ENCODE data around the gene RNF166. TPM values are rescaled to one million over a fixed set of nuclear protein-coding genes. Genes with fewer than 3 reads are reported as not detected.

Gene RNF166
- total and polyA plus RNA-seq, 2 donors (not counting 3 experiments of a cell fraction or from before 2014, with no cell fraction given) = 27.6 to 38.8 TPM

- H3K27ac ChIP-seq (ENCODE audit: insufficient read depth, low read depth, low read length) = no peak overlapping the region
- no peaks in the 10 kb centered on the region for H3K9me3 ChIP-seq (replicated peaks; ENCODE audit: control insufficient read depth, insufficient read depth, low read length)
- TF ChIP-seq POLR2AphosphoS5 (IDR thresholded peaks at IDR 0.05; ENCODE audit: insufficient read depth, low read depth, low read length) (no peak), POLR2A (IDR thresholded peaks at IDR 0.05; ENCODE audit: low read depth, low read length) (no peak), MYC (IDR thresholded peaks at IDR 0.05; ENCODE audit: low read depth, low read length) (no peak), JUN (IDR thresholded peaks at IDR 0.05; ENCODE audit: borderline replicate concordance, insufficient read depth, insufficient read length, low read depth) (no peak), MAX (IDR thresholded peaks at IDR 0.05; ENCODE audit: insufficient read depth, insufficient read length) (no peak), GATA2 (IDR thresholded peaks at IDR 0.05; ENCODE audit: insufficient read depth, insufficient read length, low read depth, low read length) (no peak), CTCF (IDR thresholded peaks at IDR 0.05; ENCODE audit: extremely low read depth in 1 of 2, insufficient read depth in 1 of 2, low read depth in 1 of 2, low read length in 2 of 2) (no peak), FOS (IDR thresholded peaks at IDR 0.05; ENCODE audit: borderline replicate concordance, insufficient read depth, low read length) (no peak), EZH2 (IDR thresholded peaks at IDR 0.05; ENCODE audit: borderline replicate concordance, low read depth, low read length, severe bottlenecking) (no peak)
- dilution Hi-C loops (cut with MboI; ENCODE audit: extremely low pct_ligation_motif_present, low sequenced_read_pairs) = no loop called here
- no peaks in the 10 kb centered on the region for H3K27me3 ChIP-seq (ENCODE audit: control insufficient read depth in 2 of 2, insufficient read depth in 2 of 2, low read length in 2 of 2)
- ChIA-PET POLR2A (no interaction called here), CTCF (interaction anchor here (2.3 kb wide), 1 partner anchor 25 kb away, joined by 10 read pairs; no protein-coding TSS in a partner anchor)
- H3K36me3 ChIP-seq (ENCODE audit: control insufficient read depth in 2 of 2, extremely low read depth in 1 of 2, insufficient read depth in 2 of 2, low read length in 2 of 2) = peaks cover 13 to 42% of the 10 kb centered on the region in 2 experiments
- H3K9ac ChIP-seq (replicated peaks; ENCODE audit: extremely low read depth, insufficient read depth, low read length) = no peak overlapping the region
- H3K4me3 ChIP-seq (replicated peaks in 1 of 3; ENCODE audit: insufficient read depth in 1 of 3, low read depth in 1 of 3, low read length in 3 of 3) = no peak overlapping the region
- H3K9me1 ChIP-seq (replicated peaks; ENCODE audit: control insufficient read depth, extremely low read depth, insufficient read depth, low read length) = no peaks in the 10 kb centered on the region
- H4K20me1 ChIP-seq (replicated peaks; ENCODE audit: control insufficient read depth, extremely low read depth, insufficient read depth, low read length) = no peaks in the 10 kb centered on the region
- intact Hi-C loops (cut with micrococcal nuclease) = no loop called here
- H2AFZ ChIP-seq (ENCODE audit: low read depth, low read length) = no peak overlapping the region
- no TSS peak for BruUV-seq (replicated peaks)
- H3K79me2 ChIP-seq (ENCODE audit: control insufficient read depth, insufficient read depth, low read length) = peaks cover 17% of the 10 kb centered on the region
- no peak overlapping the region for H3K4me2 ChIP-seq (ENCODE audit: insufficient read depth, low read length)
- H3K4me1 ChIP-seq (ENCODE audit: control insufficient read depth, extremely low read depth, insufficient read depth, low read length) = no peaks in the 10 kb centered on the region
- no peak for FAIRE-seq
- no peak for DNase-seq (ENCODE audit: low read depth, low spot score)
Measured at GRCh38 chr16:88712362-88712979, 6.3 kb upstream of the RNF166 start.

Data from endothelial cell of umbilical vein (primary cell).